SKM-1 treated with dmso at 0.1 percent for 144 hours (cell line): ENCODE data around the gene RPS6KA5.
"Not testable (repeated sequence)": the region's sequence is repeated elsewhere in the genome, so short reads cannot be mapped to it uniquely, and the experiment has no call there.

Experiments used
- DNase-seq: peaks from one replicate; lab custom pipeline; 2025; ENCODE audit not compliant: unreplicated experiment; lab: John Stamatoyannopoulos, UW

RPS6KA5 gene

DNA sequence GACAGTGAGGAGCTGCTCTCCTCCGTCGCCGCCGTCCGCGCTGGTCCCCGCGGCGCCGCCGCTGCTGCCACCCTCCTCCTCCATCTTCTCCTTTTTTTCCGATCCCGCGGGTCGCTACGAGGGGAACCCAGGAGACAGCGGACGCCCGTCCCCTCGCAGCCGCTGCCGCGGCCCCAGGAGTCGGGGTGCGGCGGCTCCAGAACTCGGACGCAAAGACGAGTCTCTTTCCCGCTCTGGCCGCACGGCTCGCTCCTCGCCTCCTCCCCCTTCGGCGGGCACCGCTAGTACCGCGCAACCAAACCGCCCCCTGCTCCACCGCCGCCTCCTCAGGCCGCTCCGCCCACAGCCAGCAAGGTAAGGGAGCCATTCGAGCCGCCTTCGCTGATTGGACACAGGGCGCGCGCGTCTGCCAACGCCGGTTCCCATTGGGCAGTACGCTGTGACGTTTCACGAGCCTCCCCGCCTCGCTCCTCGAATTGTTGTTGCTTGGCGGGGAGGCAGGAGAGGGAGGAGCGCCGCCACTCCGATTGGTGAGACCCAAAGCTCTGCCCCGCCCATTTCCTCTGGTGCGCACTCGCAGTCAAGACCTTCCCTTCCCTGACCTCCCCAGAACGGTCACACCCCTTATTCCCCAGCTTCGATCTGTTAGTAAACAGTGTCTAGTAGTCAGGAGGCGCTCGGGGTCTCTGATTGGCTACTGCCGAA lies at the start of gene RPS6KA5:
Gene RPS6KA5, minus strand, starts transcription at position 291 of the 705 bp plus-strand sequence. Its CDS starts 207 bp downstream, at position 84.
- peak; percentile 94 for DNase-seq

DNA sequence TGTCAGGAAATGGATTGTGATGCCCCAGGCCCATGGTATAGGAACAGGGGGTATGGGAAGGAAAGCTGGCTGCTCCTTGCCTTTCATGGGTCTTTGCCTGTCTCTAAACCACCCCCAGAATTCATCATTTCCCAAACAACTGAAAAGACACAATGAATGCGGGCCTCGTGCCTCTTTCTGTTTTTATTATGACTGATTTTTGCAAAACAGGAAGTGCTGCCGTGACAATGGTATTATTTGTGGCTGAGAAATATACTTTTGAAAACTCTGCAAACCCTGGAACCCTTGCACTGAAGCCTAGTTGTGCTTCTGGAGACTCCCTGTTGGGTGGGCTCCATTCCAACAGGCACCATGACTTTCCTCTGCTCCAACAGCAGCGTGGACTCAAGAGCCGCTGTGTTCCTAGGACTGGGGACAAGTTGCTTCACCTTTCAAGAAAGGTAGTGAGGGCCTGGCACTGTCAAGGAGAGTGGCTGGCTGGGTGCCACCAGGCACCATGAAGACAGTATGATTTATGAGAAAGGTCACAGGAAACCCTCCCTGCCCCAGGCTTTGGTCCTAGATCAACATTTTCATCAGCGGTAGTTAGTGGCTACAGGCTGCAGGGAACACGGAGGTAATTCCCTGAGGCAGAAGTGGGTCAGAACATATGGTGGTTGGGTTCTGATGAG lies 48.6 kb upstream of the RPS6KA5 start:
- DNase-seq: no peak

DNA sequence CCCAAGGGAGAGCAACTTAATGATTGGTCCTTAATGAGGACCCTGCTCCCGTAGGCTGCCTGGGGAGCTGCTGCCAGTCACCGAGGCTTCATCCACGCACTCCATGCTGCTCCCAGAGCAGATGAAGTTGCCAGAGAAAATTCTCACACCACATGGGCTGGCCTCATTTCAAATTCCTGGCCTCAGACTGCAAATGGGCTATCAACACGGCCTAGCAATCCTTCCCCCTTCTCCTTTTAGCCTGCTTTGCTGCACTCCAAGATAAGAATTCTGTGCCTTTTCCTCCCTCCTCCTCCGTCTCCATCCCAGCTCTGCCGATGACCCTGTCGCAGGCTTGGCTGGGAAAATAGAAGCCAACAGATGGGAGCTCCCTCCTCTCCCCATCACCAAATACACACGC lies 42.7 kb upstream of the RPS6KA5 start:
- no peak for DNase-seq

DNA sequence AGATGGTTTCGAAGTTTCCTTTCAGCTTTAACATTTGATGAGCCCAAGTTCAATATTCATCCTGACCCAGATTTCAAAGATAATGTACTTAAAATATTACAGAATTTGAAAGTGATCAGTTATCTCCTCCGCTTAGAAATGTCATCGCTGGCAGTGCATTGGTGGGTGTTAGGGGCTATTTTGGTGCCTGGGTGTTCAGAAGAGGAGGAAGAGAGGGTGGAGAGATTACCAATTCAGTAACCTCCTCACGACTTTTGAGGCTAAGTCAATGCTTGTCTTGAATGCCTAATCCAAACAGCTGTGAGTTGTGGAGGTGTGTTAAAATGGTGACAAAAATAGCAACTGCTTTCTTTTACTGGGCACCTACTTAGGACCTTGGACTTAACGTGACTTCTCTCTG lies 39.7 kb upstream of the RPS6KA5 start:
- DNase-seq: no peak

DNA sequence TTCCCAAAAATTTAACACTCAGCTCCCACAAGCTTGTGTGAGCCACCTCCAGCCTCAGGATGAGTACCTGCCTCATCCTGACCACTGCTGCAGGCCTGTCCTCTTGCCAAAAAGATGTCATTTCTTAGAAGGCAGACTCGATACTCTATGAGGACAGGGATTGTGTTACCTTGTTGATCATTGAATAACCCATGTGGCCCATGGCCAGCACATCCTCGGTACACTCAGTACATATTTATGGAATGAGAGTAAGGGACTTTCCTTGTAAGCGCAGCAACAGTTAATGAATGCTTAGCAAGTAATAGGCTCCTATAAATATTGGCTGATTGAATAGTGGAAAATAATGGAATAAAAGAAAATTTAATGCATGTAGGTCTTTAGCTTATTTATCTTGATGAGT lies 38.1 kb upstream of the RPS6KA5 start:
- DNase-seq: no peak

DNA sequence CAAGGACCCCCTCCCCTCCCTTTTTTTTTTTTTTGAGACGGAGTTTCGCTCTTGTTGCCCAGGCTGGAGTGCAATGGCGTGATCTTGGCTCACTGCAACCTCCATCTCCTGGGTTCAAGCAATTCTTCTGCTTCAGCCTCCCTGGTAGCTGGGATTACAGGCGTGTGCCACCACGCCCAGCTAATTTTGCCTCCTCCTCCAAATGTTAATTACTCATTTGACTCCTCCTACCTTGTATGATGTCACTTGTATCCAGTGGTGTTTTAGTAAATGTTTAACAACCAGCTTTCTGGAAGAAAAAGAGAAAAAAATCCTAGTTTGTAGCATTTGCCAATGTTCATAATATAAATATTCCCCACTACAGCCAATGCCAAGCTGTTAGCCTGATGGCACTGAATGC lies 37.2 kb upstream of the RPS6KA5 start:
- not testable (repeated sequence) for DNase-seq

DNA sequence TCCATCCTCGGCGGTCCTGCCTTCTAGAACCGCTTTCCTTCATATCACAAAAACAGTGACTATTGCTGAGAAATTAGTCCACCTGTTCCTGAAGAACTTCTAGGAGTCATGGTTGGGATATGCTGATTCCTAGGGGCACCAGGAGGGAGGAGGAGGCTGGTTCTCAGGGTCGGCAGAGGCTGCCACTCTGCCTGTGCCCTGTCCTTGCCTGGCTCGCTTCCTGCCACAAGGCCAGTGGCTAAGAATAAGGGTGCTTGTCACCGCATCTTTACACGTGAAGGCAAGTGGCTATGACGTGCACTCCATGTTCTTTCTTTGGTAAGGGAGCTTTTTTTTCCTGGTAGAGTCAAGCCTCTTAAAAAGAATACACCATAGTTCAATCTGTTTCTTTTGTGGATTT lies 34.7 kb upstream of the RPS6KA5 start:
- no peak for DNase-seq

DNA sequence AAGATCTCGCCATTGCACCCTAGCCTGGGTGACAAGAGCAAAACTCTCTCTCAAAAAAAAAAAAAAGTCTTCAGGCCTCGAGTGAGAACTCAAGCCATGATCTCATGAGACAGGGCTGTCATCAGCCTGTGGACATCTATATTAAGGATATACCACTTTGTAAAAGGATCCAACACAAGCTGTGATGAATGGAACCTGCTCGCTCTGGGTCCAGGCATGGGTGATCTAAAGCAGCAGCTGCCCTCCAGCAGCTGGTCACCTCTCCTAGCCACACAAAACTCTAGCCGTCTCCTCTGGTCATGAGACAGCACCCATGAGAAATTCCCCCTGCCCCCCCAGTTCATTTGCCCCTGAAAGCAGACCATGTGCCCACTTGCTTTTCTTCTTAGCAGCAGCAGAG lies 34.3 kb upstream of the RPS6KA5 start:
- DNase-seq: no peak

DNA sequence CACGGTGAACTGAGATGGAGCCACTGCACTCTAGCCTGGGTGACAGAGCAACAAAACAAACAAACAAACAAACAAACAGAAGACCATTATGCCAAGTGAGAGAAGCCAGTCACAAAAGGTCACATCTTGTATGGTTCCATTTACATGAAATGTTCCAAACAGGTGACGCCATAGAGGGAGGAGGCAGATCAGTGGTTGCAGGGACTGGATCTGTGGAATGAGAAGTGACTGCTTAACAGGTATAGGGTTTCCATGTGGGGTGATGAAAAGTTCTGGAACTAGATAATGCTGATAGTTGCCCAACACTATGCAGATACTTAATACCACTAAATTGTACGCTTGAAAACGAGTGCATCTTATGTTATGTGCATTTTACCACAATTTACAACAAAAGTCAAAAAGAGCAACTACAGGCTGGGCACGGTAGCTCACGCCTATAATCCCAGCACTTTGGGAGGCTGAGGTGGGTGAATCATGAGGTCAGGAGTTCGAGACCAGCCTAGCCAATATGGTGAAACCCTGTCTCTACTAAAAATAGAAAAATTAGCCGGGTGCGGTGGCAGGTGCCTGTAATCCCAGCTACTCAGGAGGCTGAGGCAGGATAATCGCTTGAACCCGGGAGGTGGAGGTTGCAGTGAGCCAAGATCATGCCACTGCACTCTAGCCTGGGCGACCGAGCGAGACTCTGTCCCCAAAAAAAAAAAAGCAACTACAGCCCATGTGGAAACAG lies 33.5 kb upstream of the RPS6KA5 start:
- DNase-seq: not testable (repeated sequence)

DNA sequence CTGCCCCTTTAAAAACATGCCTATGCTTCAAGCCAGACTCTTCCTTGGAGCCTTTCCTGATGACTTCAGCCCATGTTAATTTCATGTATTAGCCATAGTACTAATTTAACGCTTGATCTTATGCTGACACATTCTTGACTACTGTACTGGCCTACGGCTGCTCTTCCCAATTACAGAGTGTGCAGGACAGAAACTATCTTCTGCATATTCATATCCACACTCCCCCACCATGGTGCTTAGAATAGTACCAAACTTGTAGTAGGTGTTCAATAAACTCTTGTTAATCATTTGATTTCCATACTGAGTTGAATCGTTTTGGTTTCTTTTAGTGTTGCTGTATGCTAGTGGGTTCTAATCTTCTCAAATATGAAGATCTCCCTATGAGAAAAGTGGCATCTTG lies 31.6 kb upstream of the RPS6KA5 start:
- no peak for DNase-seq

DNA sequence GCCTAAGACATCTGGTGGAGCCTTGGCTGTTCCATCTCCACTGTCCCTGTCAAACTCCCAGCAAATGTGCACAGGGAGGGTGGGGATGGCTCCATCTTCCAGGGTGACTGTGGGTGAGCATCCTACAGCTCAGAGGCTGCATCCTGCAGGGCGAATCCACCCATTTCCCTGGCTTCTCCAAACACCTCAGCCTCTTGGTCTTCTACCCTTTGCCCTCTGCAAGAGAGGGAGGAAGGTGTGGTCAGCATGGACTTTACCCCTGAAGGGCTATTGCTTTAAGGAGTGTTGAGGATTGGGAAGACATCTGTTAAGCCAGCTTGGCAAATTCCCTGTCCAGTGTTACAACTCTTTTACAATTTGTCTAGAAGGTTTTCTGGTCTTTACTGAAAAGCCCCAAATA lies 30.3 kb upstream of the RPS6KA5 start:
- DNase-seq: no peak

DNA sequence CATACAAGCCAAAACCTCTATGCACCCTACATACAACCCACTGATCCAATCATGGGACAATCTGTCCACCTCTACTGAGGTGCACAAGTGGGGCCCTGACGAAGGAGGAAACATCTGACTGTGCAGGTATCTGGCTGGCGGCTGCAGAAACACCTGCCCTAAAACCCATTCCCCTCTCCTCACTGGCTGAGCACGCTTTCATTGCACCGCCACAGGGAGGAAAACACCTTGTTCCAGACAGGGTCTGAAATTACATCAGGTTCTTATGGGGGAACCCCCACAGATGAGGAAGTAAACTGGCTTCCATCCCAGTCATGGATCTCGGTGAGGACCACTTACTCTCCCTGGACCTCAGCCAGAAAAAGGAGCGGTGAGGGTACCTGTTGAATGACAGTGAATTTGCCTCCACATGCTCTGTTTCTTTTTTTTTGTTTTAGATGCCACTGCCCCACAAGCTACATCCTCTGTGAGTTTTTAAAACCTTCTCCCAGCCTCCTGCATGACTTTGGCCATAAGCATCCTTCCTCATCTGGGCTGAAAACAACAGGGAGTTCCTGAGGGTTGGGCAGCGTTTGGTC lies 29.6 kb upstream of the RPS6KA5 start:
- DNase-seq: no peak

DNA sequence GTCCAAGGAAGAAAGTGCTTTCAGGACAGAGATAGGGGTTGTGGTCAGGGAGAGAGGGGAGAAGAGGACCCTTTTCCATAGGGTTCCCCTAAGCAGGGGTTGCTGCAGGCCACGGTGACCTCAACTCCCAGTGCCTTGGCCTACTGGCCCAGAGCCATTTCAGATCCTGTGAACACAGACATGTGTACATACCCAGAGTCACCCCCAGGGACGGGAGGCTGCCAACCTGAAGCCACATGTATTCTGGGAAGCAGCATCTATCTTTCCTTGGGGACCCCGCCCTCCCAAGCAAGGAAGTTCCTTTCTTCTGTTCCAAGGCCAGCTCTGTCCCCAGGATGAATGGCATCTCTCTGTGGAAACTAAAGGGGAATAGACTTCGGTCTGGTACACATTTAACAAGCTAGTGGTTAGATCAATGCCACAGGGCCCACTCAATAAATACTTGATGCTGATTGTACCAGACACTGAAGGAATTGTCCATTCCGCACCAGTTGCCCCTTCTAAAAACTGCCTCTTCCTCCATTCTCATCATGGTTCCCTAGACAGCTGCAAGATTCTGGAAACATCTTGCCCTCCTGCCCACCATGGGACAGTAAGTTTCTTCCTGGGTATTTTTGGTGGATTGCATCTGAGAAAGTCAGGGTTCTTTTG lies 28.3 kb upstream of the RPS6KA5 start:
- no peak for DNase-seq

DNA sequence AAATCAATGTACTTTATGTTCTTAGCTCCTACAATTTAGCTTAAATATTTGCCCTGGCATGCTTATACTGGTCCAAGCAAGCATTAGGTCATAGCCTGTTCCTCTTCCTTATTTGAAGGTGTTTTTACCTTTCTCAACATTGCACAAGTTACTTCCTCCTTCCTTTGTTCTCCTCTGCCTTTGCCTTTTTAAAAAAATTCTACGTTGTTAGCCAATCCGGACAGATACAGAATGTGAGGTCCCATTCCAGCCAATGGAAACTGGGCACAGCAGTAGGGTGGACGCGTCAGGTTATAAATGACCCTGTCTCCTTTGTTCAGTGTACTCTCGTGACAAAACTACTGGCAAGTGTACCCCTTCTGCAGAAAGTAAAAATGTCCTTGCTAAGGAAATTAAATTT lies 27.0 kb upstream of the RPS6KA5 start:
- not testable (repeated sequence) for DNase-seq

DNA sequence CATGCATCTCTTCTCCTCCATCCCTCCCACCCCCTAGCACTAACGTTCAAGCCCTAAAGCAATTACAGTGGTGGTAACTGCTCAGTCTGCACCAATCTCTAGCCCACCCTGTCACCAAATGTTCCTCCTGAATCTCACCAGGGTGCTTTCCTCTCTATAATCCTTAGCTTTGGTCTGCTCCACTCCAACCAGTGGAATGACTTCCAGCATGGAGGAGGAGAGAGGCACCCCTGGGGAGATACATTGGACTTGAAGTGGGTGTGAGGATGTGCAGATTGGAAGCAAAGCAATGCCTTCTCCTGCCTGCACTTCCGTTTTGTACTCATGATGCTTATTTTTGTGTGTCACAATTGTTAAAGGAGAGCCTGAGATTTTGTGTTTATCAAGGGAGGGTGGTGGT lies 24.1 kb upstream of the RPS6KA5 start:
- no peak for DNase-seq

DNA sequence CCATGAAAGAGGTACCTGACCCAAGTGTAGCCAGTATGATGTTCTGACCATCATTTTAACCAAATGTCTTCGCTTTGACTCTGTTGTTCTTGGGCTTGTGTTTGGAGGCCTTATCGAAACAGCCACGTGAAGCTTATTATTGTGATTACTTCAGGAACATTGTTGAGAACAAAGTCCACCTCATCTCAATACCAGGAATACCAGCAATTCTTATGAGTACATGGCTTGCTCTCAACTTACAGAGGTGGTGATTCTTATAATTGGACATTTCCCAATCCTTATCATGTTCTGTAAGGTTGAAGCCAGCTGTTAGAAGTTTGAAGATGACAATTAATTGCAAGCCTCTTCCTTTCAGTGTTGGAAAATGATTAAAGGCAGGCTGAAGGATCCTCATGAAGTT lies 21.8 kb upstream of the RPS6KA5 start:
- no peak for DNase-seq

DNA sequence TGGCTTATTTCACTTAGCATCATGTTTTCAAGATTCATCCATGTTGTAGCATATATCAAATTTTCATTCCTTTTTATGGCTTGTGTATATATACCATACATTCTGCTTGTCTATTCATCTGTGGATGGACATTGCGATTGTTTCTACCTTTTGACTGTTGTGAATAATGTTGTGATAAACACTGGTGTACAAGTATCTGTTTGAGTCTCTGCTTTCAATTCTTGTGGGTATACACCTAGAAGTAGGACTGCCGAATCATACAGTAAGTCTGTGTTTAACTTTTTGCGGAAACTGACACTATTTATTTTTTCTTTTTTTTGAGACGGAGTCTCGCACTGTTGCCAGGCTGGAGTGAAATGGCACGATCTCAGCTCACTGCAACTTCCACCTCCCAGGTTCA lies 19.6 kb upstream of the RPS6KA5 start:
- DNase-seq: no peak

DNA sequence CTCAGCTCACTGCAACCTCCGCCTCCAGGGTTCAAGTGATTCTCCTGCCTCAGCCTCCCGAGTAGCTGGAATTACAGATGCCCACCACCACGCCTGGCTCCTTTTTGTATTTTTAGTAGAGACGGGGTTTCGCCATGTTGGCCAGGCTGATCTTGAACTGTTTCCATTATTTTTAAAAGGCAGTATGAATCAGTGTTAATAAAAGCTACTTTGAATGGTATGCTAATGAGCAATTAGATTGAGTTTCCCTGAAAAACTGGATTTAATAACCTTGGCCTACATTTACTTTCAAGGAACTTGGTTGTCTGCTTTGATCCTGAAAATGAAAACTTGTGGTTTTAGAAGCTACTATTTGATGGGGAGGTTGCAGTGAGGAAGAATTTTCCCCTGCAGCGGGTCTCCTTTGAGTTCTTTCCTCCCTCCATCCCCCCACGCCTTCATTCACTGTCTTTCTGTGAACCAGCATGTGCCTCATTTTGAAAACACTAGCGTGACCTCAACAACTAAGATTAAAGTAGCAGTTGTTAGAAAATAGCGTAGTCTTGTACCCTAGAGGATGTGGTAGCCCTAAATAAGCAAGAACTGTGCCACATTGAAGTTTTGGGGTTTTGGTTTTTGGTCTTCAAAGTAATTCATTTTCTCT lies 17.8 kb upstream of the RPS6KA5 start:
- no peak for DNase-seq

DNA sequence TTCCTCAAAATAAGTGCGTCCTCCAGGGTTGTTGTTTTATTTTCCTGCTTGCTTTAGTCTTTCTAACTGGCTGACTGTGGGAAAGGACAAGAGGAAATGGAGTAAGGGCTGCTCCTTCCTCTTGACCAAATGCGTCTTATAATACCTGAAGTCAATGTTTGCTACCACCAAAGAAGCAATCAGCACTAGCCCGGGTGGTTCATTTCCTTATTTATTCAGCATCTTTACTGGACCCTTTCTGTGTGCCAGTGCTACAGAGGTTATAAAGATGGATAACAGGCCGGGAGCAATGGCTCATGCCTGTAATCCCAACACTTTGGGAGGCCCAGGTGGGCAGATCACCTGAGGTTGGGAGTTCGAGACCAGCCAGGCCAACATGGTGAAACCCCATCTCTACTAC lies 15.1 kb upstream of the RPS6KA5 start:
- no peak for DNase-seq

DNA sequence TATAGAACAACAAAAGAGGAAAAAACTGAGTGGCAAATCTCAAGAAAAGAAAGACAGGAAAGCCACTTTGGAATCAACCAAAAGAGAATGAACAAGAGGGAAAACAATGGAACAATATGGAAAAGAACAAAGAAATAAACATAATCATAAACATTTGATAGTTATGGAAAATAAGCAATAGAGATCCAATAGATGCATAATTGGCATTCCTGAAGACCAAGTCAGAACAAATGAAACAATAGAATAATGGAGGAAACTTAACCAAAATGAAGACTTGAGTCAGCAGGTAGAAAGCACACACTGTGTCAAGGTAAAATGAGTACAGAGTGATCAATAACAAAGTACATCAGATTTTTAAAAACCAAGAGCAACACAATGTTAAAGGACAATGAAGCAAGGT lies 10.1 kb upstream of the RPS6KA5 start:
- no peak for DNase-seq

DNA sequence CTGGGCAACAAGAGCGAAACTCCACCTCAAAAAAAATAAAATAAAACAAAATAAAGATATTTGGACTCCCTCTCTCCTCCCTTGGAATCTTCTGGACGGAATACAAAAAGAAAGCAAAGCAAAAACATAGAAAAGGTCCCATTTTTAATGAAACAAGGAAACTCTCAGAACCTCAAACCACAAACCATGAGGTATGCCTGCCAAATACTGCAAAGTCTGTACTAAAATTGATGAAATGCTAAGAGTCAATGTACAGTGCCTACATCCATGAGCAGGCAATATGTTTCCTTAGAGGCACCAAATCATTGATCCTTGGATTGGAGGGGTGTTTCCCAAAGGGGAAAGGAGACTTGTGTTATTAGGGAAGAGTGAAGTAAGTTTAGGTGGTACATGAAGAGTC lies 8.2 kb upstream of the RPS6KA5 start:
- DNase-seq: no peak
